ENCODE measurements around the gene CMYA5.
"Not testable (repeated sequence)": the region's sequence is repeated elsewhere in the genome, so short reads cannot be mapped to it uniquely, and the experiment has no call there.

CMYA5 gene

DNA sequence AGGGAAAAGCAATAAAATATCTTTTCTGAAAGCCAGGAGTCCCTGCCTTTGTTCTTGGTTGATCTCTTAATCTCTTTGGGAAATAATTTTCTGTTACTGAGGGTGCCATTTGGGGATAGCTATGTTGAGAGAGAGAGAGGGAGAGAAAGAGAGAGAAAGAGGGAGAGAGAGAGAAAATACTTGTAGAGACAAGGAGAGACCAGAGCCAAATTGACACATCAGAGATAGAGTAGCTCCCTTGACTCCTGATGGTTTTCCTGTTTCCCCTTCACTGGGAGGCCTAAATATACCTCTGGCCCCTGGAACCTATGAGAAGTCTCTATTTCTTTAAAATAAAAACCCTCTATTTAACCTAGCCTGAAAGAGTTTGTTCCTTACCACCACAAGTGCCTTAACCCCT is 14.9 kb downstream of the CMYA5 start:
- no peak for DNase-seq

DNA sequence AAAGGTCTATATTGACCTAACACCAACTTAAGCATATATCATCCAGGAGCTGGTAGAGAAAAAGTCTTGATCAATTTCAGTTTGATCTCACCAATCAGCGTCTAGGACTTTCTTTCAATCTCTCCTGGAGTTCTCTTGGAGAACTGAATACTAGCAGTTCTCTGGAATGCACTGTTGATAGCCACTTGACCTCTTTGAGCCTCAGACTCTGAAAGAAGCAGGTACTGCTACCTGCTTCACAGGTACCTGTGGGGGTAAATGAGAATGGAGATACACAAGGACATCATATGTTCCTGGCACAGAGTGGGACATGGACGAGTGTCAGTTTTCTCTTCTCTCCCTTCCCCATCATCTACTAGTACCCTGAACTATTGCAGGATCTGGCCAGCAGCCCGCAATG is 16.0 kb downstream of the CMYA5 start:
- DNase-seq = no peak

DNA sequence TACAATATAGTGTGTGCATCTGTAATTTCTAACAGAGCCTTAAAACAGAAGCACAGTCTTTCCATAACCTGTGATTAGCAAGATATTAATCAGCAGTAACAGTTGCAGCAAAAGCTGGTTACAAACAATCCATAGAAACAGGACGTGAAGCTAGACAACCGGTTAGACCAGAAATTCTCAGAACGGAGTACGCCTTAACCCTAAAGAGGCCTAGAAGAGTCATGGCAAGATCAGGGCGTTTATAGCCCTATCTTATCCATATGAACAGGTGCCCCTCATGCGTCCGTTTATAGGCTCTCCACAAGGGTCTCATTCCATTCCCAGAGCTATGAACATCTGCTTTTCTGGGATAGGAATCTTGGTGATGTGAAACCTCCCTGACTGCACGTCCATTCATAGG is 16.7 kb downstream of the CMYA5 start:
- DNase-seq = not testable (repeated sequence)

- no peak for DNase-seq
Observed at GRCh38 chr5:79707535-79707934, 17.9 kb downstream of the CMYA5 start.

DNA sequence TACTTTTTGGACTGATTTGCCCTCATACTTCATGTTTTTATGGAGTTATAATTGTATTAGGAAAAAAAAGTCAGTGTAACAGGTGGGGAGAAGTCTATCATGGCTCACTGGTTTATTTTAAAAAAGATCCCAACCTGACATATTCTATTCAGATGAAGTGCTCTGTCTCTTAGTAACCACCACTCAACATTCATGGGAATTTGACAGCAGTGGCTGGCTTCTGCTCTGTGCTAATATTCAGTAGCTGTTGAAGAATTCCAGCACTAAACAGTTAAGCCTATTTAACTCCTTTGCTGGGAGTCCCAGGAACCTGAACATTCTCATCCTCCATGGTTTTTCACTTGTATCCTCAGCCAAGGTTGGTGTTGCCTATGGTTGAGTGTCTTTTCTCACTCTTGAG is 23.1 kb downstream of the CMYA5 start:
- no peak for DNase-seq

DNA sequence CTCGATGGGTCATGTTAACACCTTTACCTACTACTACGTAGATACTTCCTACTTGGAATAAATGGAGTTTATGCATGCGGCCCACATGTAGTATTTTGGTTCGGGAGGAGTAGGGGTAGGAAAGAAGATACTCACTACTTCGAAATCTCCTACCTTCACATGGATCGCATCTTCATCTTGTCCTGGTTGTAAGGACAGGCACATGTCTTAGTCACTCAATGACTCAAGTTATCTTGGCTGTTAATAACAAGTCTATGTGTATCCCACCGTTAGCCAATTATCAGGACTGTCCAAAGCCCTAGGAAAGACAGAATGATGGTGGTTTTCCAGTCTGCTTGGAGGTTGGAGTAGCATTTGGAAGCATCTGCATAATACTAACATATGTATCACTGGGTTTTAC is 24.1 kb downstream of the CMYA5 start:
- DNase-seq = no peak

DNA sequence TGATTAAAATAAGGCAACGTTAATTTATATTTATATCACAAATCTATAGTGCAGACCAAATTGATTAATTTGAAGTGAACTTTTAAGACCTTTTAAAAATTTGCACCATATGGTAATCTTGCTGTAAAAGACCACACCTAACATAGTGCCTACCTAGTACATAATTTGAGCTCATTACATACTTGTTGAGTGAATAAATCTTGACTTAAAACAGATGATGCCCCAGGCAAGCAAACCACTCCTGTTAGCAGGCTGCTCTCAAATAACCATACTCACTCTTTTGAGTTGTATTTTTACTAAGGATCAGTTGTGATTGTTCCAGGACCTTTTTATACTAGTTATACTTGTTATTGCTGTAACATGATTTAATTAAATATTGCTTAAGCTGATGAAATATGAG is 27.2 kb downstream of the CMYA5 start:
- no peak for DNase-seq

DNA sequence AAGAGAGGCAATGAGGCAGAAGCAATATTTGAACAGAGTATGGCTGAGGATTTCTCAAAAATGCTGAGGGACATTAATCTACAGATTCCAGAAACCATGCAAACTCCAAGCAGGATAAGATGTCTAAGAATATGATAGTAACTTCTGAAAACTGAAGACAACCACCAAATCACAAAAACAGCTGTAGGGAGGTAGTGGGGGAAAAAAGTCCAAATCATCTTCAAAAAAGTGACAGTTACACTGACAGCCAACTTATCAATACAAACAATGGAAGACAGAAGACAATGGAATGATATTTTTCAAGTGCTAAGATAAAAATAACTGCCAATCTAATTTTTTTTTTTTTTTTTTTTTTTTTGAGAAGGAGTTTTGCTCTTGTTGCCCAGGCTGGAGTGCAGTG is 30.5 kb downstream of the CMYA5 start:
- DNase-seq = no peak

- no peak for DNase-seq
Observed at GRCh38 chr5:79727451-79728355, 38.1 kb downstream of the CMYA5 start.

DNA sequence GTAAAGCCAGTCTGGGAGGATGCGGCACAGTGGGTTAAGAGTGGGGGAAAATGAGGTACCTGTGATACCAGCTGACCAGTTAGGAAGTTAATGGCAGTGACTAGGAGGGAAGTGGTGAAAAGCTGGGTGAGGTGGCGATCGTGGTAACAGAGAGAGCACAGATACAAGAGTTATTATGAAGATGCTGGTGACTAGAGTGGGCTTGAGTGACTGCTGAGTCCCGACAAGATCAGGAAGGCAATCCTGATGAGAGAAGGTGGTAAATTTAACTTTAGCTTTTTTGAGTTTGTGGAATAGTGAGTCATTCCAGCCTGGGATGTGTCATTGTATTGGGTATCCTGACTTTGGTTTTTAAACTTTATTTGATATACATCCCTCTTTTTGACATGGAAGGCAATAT is 38.8 kb downstream of the CMYA5 start:
- no peak for DNase-seq

DNA sequence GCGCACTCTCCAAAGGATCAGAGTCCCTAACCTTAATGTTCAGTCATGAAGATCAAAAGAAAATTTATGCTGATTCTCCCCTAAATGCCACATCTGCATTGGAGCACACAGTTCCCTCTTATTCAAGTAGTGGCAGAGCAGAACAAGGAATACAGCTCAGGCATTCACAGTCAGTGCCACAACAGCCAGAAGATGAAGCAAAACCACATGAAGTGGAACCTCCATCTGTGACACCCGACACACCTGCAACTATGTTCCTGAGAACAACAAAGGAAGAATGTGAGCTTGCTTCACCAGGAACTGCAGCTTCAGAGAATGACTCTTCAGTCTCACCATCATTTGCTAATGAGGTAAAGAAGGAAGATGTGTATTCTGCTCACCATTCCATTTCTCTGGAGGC is 40.0 kb downstream of the CMYA5 start:
- no peak for DNase-seq

GRCh38 chr5:79730564-79730963 is 40.9 kb downstream of the CMYA5 start:
- DNase-seq = no peak

- no peak for DNase-seq
Observed at GRCh38 chr5:79731775-79732174, 42.1 kb downstream of the CMYA5 start.

DNA sequence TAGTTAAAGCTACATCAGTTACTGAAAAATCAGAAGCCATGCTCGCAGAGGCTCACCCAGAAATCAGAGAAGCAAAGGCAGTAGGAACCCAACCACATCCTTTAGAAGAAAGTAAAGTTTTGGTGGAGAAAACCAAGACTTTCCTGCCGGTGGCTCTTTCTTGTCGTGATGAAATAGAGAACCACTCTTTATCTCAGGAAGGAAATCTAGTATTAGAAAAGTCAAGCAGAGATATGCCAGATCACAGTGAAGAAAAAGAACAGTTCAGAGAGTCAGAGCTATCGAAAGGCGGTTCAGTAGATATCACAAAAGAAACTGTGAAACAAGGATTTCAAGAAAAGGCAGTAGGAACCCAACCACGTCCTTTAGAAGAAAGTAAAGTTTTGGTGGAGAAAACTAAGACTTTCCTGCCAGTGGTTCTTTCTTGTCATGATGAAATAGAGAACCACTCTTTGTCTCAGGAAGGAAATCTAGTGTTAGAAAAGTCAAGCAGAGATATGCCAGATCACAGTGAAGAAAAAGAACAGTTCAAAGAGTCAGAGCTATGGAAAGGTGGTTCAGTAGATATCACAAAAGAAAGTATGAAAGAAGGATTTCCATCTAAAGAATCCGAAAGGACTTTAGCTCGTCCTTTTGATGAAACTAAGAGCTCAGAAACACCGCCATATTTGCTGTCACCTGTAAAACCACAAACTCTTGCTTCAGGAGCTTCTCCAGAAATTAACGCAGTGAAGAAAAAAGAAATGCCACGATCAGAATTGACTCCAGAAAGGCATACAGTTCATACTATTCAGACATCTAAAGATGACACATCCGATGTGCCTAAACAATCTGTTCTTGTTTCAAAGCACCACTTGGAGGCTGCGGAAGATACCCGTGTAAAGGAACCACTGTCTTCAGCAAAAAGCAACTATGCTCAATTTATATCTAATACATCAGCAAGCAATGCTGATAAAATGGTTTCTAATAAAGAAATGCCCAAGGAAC is 47.2 kb downstream of the CMYA5 start:
- no peak for DNase-seq

DNA sequence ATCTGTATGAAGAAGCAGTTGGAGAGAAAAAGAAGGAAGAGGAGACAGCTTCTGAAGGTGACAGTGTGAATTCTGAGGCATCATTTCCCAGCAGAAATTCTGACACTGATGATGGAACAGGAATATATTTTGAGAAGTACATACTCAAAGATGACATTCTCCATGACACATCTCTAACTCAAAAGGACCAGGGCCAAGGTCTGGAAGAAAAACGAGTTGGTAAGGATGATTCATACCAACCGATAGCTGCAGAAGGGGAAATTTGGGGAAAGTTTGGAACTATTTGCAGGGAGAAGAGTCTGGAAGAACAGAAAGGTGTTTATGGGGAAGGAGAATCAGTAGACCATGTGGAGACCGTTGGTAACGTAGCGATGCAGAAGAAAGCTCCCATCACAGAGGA is 48.7 kb downstream of the CMYA5 start:
- DNase-seq = no peak

DNA sequence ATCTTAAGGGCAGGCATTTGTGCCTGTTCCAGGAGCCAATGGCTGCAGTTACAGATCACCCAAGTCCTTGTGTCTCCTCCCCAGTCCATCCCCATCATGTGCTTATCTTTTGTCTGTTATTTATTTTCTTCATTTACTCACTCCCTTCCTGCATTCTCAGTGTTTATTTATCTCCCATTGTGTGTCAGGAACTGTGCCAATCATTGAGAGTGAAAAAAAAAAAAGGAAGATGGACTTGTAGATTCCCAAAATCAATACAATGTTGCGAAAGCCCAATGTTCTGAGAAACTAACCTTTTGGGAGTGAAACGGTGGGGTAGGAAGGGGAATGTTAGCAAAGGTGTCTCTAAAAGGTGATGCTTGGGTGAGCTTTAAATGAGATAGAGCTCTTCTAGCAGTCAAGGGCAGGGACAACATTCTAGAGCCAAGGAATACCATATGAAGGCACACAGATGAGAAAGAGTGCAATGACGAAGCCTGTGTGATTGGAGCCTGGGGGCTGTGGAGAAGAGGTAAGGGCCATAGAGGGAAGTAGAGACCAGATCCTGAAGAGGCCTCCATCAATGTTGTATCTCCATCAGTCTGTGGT is 53.0 kb downstream of the CMYA5 start:
- no peak for DNase-seq

- no peak for DNase-seq
Observed at GRCh38 chr5:79743846-79744605, 54.4 kb downstream of the CMYA5 start.

DNA sequence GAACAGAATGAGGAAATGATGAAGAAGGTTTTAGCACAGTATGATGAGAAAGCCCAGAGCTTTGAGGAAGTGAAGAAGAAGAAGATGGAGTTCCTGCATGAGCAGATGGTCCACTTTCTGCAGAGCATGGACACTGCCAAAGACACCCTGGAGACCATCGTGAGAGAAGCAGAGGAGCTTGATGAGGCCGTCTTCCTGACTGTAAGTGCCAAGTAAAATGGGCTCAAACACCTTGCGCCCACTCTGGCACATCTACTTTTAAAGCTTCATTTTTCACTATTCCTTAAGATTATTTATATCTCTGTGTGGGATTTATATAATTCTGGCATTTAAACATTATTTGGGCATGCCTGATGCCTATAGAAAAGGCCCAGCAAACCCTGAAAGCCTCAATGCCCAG is 55.6 kb downstream of the CMYA5 start:
- DNase-seq = no peak

- no peak for DNase-seq
Observed at GRCh38 chr5:79746642-79747569, 57.3 kb downstream of the CMYA5 start.

DNA sequence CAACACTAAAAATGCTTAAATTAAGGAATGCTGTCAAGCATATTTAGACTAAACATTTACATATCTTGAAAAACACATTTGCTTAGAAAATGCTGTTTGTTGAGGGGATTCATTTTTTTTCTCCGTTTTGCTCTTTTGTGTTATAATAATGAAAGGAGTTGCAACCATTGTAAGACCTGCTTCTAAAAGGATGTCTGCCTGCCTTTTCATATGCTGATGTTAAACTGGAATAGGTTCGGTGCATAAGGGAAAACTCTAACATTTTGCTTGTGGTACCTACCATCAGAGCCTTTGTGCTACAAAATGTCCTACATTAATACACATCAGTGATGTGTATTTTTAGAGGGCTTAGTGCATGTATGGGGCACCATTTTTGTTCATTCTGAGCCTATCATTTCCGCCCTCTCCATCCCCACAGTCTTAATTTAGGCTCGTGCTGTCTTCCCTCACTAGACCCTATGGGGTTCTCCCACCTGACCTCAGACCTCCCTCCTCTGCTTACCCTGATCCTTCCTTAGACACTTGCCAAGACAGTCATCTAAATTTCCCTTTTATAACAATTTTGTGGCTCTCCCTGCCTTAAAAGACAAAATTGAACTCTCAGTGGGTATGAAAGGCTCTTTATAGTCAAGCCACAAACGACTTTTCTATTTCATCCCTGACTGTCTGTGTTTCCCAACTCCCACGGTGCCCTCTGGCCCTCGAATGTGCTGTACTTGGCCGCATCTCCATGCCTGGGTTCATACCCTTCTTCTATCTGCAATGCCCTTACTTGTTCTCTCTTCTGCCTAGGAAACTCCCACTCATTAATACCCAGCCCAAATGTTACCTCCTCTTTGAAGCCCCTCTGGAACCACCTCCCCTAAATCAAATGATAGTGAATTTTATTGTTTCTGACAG is 61.2 kb downstream of the CMYA5 start:
- DNase-seq = no peak

All from CD4-positive, alpha-beta T cell treated with Interleukin-4 for 4 hours (primary cell).